HG03520 (cell line): ENCODE data around the gene THADA.
"Not testable (repeated sequence)": the region's sequence is repeated elsewhere in the genome, so short reads cannot be mapped to it uniquely, and the experiment has no call there.

Experiments used
- ATAC-seq: cut with Tn5 transposase; IDR thresholded peaks from one replicate; pipeline ENCODE4 v1.9.1; 2021; ENCODE audit warnings: mild to moderate bottlenecking, moderate library complexity; ENCODE audit not compliant: unreplicated experiment

The THADA gene

GRCh38 chr2:43285987-43286386, 309.9 kb downstream of the THADA start:
- no peak for ATAC-seq

- no peak for ATAC-seq
Observed at GRCh38 chr2:43284967-43285366, 310.9 kb downstream of the THADA start.

GRCh38 chr2:43284347-43284746, 311.5 kb downstream of the THADA start:
- ATAC-seq, result not testable (repeated sequence)

GRCh38 chr2:43280994-43281393, 314.8 kb downstream of the THADA start:
- ATAC-seq, result no peak

- no peak for ATAC-seq
Observed at GRCh38 chr2:43279317-43279840, 316.5 kb downstream of the THADA start.

GRCh38 chr2:43278564-43279220, 317.1 kb downstream of the THADA start:
- no peak for ATAC-seq

- no peak for ATAC-seq
Observed at GRCh38 chr2:43276962-43277391, 318.9 kb downstream of the THADA start.

- no peak for ATAC-seq
Observed at GRCh38 chr2:43276266-43276941, 319.4 kb downstream of the THADA start.

- ATAC-seq, result no peak
Observed at GRCh38 chr2:43274721-43275120, 321.1 kb downstream of the THADA start.

- no peak for ATAC-seq
Observed at GRCh38 chr2:43274055-43274454, 321.8 kb downstream of the THADA start.

- ATAC-seq, result no peak
Observed at GRCh38 chr2:43273529-43273928, 322.3 kb downstream of the THADA start.

- ATAC-seq, result no peak
Observed at GRCh38 chr2:43270930-43271615, 324.8 kb downstream of the THADA start.

- no peak for ATAC-seq
Observed at GRCh38 chr2:43270461-43270860, 325.4 kb downstream of the THADA start.

- ATAC-seq, result no peak
Observed at GRCh38 chr2:43269706-43270105, 326.1 kb downstream of the THADA start.

- no peak for ATAC-seq
Observed at GRCh38 chr2:43269074-43269572, 326.7 kb downstream of the THADA start.

GRCh38 chr2:43268066-43268953, 327.5 kb downstream of the THADA start:
- ATAC-seq, result no peak

GRCh38 chr2:43267381-43267780, 328.5 kb downstream of the THADA start:
- ATAC-seq, result no peak

GRCh38 chr2:43266711-43267111, 329.1 kb downstream of the THADA start:
- ATAC-seq, result no peak

- no peak for ATAC-seq
Observed at GRCh38 chr2:43265421-43265820, 330.4 kb downstream of the THADA start.

- no peak for ATAC-seq
Observed at GRCh38 chr2:43265001-43265400, 330.8 kb downstream of the THADA start.

GRCh38 chr2:43262951-43263350, 332.9 kb downstream of the THADA start:
- no peak for ATAC-seq
